ELF-1 (cell line): ENCODE results near the gene HAUS3.

ENCODE experiments used
- DNase-seq: peaks from one replicate; pipeline ENCODE4 v3.0.0-alpha.2; 2016; ENCODE audit warnings: low read depth, low spot score

HAUS3 gene, protein sequence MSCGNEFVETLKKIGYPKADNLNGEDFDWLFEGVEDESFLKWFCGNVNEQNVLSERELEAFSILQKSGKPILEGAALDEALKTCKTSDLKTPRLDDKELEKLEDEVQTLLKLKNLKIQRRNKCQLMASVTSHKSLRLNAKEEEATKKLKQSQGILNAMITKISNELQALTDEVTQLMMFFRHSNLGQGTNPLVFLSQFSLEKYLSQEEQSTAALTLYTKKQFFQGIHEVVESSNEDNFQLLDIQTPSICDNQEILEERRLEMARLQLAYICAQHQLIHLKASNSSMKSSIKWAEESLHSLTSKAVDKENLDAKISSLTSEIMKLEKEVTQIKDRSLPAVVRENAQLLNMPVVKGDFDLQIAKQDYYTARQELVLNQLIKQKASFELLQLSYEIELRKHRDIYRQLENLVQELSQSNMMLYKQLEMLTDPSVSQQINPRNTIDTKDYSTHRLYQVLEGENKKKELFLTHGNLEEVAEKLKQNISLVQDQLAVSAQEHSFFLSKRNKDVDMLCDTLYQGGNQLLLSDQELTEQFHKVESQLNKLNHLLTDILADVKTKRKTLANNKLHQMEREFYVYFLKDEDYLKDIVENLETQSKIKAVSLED

DNA sequence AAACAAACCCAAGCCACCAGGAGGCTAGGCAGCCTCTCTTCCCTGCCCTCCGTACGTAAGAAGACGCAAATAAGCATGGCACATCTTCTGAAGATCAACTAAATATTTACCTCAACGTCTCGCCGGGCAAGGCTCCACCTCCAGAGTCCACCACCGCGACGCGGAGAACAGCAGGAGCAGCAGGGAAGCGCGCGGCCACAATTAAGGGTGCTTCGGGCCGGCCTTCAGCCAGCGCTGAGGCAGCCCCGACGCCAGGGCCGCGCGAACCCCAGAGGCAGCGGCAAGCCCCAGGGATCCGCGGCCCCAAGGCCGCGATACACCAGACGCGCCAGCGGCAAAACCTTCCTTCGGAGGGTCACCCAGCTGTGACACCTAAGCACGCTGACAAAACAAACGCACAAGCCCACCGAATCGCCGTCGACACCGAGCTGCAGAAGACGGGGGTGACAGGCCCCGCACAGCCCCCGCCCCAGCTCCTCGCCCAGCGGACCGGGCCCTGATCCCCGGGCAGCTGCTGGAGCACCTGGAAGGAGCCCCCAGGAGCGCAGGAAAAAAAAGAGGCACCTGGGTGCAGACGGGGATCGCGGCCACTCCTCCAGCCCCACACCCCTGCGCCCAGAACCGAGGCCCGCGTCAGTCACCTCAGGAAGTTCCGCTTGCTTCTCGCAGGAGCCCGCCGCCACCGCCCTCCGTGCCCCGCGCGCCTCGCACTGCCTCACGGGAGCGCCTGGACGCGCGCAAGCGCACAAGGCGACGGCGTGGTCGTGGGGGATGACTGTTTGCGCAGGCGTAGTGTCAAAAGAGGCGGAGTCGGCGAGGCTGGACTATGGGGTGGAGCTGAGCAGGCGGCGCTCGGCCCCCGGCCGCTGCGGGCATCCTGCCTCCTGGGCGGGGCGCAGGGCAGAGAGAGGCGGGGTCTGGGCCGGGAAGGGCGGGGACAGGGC lies at the start of gene HAUS3, which contains the start of gene POLN:
TSS of gene HAUS3 (minus strand) at position 712 of the 944 bp plus-strand sequence. CDS start 1,175 bp downstream, outside the sequence.
TSS of gene POLN (minus strand) at position 712 of the 944 bp plus-strand sequence. CDS start 12,890 bp downstream, outside the sequence.
- DNase-seq: peak; percentile 98

DNA sequence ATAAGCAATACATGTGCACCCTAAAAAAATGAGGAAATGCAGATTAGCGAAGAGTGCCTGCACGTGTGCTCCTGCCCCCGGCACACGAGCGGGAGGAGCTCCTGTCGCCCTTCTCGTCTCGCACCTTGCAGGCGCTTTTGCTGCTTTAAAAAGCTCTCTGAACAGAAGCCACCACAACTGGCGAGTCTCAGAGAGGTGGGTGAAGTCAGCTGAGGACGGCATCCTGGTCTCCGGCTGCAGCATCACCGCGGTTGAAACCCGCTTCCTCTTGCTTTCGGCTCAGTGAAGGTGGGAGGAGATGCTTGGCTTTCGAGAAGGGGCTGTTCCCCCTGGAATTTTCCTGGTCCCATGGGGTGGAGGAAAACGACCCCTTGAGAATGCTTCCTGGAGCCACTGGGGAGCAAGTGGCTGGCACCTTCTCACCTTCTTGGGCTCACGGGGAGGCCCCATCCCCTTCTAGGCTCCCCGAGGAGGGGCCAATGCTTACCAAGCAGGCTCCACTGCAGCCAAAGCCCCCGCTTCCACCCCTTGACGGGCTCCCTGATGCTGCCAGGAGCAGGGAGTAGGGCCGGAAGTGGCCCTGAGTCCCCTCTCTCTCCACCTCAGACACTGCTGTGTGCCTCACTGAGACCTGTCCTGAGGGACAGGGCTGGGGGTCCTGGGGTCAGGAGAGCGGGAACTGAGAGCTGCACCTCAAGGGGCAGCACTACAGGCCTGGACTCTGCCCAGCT lies 49.2 kb upstream of the HAUS3 start:
- DNase-seq: no peak

DNA sequence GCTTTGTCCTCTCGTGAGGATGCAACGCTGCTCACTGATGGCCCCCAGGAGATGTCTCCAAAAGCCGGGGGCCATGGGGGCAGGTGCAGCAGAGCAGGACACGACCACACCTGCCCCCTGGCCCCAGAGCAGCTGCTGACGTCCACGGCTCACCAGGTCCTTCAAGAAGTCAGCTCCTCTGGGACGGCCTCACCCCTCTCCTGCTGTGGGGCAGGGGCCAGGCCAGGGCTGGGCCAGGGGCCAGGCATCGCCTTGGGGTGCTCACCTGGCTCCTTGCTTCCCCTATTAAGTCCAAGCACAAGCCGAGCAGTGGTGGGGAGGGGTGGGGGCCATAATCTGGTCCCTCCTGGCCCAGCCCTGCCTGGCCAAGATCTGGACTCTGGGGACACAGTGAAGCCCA lies 48.6 kb upstream of the HAUS3 start:
- DNase-seq: no peak

DNA sequence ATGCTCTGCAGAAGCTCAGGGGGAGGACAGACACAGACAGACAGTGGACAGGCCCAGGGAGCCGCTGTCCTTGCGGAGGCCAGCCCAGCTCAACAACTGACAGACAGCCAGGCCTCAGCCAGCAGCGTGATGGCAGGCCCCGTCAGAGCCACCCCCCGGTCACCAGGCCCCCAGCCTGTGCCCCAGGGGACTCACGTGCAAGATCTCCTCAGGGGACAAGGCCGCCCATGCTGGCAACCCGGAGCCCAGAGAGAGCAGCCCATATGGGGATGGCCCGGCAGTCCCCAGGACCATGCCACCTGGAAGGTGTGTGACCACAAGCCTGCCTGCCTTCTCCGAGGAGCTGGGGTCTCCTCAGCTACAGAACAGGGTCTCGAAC lies 48.0 kb upstream of the HAUS3 start:
- DNase-seq: no peak

DNA sequence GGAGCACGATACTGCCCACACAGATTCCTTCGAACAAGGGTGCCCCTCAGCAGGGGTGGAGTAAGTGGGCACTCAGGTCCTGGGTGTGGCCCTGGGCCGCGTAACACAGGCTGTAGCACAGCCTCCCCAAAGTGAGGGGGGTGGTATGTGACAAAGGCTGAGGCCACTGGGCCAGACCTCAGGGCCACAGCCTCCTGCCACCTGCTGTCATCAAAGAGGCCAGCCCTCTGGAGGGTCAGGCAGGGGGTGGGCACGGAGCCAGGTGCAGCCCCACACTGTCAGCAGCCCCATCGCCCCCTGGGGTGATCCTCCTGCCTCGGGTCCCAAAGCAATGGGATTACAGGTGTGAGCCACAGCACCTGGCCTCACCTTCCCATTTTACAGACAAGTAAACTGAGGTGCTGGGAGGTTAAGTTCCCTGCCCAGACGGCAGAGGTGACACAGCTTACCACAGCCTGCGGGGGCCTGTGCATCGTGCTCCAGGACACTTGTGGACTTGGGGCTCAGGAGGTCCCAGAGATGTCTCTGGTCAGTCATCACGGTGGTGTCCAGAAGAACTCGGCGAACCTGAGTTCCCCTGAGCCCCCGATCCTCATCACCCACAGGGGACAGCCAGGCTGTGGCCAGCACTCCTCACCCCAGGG lies 47.5 kb upstream of the HAUS3 start:
- no peak for DNase-seq

DNA sequence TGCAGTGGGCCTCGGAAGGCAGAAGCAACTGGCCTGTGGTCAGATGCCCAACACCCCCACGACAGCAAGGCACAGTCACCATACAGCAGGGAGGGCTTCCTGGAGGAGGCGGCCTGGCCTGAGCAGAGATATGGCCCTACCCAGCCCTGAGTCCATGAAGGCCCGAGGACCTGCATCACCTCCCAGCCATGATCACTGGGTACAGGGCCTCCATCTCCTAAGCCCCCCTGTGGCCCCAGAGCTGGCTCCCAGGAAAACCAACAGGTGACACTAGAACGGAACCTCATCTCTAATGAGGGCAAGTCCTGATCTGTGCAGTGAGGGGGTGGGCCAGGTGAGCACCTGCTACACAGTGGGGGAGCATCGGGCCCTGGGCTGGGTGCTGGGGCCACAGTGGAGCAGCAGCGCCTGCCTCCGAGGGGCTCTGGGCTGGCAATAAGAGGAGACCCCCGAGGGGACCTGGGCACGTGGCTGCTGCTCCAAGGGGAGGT lies 46.2 kb upstream of the HAUS3 start:
- DNase-seq: no peak

DNA sequence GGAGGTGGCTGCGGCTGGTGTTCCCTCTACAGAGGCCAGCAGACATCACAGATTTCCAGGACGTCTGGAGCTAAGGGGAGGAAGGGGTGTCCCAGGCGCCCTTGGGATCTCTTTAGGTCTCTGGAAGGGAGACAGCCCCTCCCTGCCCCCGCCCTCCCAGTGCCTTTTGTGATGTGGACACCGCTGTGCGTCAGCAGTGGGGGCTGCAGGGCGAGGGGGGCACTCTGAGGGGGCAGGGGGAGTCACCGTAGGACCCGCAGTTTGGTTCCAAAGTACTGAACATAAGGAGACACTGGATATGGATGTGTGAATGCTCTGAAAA lies 45.6 kb upstream of the HAUS3 start:
- DNase-seq: no peak

DNA sequence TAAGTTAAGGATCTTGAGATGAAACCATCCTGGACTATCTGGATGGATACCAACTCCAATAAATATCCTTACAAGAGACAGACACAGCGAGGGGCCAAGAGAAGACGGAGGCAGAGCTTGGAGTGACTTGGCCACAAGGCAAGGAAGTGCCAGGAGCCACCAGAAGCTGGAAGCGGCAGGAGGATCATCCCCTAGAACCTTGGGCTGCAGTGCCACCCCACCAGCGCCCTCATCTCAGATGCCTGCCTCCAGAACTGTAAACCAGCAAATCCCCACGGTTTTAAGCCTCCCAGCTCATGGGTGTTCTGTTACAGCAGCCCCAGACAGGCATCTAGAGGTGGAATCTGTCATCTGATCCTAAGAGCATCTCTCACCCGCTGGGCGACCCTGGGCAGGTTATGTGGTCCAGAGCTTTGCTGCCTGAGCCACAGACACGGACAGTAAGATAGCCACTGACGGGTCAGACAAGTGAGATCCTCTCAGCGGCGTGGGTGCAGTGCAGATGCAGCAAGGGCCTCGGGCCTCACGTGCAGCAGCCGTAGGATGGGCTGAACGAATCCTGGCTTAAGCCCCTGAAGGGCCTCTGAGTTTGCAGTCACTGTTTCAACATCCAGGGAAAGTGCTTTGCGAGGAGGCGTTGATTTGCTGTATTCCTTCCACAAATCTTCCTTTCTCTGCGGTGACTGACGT lies 45.1 kb upstream of the HAUS3 start:
- DNase-seq: no peak

DNA sequence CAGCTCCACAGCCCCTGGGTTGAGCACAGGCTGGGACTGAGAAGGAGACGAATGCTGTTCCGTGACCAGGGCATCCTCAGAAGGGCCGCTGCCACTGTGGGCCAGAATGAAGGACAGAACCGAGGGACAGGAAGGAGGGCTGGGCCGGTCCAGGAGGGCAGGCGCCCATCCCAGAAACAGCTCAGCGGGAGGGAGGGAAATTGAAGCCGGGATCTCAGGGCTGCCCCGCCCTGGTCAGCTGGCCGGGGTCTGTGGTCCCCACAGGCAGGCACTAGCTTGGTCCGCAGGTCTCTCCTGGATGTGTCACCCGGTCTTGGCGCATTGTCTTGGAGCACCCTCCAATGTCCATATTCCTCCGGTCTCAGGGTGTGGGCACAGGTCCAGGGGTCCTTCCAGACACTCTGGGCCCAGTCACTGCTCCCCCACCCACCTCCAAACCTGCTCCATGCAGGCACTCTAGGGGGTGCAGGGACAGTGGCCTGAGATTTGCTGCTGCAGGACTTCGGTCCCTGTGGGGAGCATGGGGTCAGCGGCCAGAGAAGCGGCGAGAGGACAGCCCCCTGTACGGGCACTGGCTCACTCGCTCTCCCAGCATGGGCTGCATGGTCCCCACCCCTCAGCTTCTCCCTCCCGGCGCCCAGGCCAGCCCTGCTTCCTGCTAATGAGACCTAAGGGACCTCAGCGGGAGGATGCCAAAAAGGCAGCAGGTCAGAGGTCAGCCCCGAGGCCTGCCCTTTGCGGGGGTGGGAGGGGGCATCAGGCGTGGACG lies 43.9 kb upstream of the HAUS3 start:
- DNase-seq: no peak

DNA sequence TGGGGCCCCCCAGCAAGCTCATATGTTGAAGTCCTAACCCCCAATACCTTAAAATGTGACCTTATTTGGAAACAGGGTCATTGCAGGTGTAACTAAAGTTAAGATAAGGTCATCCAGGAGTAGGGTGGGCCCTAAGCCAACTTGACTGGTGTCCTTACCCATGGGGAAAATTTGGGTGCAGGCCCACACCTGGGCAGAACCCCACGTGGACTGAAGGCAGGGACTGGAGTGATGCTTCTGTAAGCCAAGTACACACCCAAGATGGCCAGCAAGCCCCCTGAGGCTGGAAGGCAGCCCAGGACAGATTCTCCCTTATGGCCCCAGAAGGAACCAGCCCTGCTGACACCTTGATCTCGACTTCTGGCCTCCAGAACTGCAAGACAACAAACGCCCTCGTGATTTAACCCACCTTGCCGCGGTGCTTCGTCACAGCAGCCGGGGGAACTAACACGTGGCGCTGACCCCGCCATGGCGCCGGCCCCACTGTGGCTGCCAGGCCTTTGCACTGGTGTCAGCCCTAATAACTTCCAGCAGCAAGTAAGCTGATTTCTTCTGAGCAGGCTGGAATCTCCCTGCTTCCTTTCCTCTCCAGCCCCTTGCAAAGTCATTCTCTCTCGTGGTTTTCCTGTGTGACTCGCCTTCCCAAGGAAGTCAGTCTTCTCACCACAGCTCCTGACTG lies 43.2 kb upstream of the HAUS3 start:
- DNase-seq: no peak

DNA sequence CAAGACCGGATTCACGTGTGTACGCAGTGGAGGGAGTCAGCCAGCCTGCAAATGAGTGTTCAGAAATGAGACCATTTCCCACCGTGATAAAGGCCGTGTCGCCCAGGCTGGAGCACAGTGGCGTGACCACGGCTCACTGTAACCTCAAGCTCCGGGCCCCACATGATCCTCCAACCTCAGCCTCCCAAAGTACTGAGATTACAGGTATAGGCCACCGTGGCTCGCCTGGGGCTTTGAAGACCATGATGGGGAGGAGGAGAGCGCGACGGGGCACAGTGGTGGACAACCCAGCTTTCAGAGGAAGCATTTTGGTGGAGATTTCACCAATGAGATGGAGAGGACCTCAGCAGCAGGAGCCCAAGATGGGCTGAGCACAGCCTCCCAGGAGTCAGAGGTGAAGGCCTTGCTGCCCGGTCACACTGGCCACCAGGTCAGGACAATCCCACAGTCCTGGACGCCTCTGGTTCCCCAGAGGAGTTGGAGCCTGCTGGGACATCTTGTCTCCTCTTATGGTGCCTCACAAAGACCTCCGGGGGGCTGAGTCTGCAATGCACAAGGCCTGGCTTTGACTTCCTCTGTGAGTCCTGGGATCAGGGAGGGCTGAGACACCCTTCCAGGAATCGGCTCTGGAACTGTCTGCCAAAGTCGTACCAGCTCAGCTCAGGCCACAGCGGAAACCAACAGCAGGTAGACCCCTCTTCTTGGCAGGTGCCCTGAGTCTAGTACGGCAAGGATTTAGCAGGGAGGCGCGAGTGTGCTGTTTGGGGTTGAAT lies 42.4 kb upstream of the HAUS3 start:
- DNase-seq: no peak

DNA sequence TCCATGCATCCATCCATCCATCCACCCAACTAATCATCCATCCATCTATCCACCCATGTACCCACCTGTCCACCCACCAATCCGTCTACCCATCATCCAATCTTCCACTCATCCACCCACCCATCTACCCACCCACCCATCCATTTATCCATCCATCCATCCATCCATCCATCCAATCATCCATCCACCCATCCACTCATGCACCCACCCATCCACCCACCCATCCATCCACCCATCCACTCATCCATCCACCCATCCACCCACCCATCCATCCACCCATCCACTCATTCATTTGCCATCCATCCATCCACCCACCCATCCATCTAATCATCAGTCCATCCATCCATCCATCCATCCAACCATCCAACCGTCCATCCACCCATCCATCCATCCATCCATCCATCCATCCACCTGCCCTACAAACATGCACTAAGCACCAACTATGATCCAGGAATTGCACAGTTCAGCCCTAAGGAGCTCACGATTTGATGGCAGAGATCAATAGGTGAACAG lies 41.3 kb upstream of the HAUS3 start:
- no peak for DNase-seq

DNA sequence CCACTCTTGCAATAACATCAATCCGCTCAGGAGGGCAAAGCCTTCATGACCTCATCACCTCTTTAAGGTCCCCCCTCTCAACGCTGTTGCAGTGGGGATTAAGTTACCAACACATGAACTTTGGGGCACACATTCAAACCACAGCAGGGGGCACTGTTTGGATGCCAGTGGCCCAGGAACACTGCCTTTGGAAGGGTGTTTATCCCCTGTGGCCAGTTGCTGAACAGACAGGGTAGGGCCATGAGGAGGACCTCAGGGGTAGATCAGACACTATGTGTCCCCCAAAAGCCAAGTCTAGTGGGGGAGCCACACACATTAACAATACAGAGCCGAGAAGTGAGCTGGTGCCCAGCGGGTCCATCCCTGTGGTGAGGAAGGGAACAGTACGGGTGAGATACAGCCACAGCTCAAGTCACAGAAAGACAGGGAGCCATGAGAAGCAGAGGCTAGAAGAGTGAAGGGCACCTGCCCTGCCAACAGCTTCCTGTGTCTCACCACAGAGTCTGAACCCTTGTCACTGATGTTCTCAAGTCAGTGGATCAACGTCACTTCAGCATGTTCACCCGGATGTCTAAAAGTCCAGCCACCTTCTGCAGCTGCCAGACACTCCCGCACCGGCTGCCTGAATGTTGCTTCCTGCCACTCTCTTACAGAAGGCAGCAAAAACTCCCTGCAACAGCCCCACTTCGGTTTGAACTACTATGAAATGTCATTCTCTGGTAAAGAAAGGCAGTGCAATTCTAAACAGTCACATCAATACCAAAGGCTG lies 39.8 kb upstream of the HAUS3 start:
- DNase-seq: no peak

DNA sequence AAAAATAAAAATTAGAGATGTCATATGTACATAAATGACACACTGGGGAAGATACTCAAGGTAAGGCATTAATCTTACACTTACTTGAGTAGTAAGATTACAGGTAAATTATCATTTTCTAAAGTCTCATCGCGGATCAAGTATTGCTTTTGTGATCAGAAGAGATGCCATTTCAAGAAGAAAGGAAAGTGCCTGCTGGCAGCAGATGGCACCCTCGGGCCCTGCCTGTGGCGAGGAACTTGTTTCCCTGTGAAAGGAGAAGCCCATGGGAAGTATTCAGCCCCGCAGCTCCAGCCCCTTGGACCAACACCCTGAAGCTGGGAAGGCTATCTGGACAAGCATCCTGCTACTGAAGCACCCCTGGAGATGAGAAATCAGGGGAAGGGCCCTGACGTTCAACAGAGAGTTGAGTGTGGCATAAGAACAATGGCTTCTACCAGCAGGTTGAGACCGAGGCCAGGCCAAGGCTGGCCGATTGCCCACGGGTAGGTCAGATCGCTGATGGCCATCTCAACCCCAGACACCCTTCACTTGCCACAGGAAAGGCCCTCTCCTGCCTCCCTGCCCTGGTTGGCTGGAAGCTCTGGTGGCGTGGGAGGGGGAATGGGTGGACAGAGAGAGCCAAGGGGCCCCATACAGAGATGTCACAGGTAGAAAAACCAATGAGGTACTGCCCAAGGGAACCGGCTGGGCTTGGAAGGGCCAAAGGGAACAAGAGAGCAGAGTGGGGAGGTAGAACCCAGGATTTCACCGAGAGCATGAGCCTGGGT lies 38.8 kb upstream of the HAUS3 start:
- no peak for DNase-seq

DNA sequence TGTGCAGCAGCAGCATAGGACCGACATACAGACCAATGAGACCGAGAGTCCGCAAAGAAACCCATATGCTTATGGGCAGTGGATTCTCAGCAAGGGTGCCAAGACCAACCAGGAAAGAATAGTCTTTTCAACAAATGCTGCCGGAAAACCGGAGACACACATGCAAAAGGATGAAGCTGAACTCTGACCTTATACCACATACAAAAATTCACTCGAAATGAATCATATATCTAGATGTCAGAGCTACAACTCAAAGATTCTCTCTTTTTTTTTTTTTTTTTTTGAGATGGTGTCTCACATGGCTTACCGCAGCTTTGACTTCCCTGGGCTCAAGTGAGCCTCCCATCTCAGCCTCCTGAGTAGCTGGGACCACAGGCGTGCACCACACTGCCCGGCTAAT lies 36.0 kb upstream of the HAUS3 start:
- DNase-seq: no peak

DNA sequence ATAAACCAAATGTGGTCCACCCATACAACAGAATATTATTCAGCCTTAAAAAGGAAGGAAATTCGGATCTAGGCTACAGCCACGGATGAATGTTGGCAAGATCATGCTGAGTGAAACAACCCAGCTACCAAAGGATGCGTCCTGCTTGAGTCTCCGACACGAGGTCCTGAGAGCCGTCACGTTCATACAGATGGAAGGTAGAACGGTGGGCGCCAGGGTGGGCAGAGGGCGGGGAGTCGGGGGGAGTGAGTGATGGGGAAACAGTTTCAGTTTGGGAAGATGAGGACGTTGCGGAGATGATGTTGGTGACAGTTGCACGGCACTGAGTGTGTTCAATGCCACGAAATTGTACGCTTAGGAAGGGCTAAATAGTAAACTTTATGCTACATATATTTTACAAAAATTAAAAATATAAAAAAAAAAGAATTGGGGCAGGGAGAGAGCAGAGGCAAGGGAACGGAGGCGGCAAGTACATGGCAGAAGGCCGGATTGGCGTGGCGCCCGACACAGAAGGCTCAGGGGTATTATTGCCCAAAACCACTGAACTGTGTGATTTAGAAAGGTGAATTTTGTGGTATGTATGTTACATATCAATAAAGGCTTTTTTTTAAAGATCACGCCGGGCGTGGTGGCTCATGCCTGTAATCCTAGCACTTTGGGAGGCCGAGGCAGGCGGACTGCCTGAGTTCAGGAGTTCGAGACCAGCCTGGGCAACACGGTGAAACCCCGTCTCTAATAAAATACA lies 34.8 kb upstream of the HAUS3 start:
- no peak for DNase-seq
